Activated T-helper 1 cell treated with Interleukin-2 at 50 U/mL for 16 hours (primary cell): Measurements from ENCODE around the gene SRPK2.
"Not testable (repeated sequence)": the region's sequence is repeated elsewhere in the genome, so short reads cannot be mapped to it uniquely, and the experiment has no call there.

Source experiments
- DNase-seq: peaks from one replicate; pipeline ENCODE4 v3.0.0-alpha.2; 2020; ENCODE audit warnings: low read depth

Gene SRPK2

DNA sequence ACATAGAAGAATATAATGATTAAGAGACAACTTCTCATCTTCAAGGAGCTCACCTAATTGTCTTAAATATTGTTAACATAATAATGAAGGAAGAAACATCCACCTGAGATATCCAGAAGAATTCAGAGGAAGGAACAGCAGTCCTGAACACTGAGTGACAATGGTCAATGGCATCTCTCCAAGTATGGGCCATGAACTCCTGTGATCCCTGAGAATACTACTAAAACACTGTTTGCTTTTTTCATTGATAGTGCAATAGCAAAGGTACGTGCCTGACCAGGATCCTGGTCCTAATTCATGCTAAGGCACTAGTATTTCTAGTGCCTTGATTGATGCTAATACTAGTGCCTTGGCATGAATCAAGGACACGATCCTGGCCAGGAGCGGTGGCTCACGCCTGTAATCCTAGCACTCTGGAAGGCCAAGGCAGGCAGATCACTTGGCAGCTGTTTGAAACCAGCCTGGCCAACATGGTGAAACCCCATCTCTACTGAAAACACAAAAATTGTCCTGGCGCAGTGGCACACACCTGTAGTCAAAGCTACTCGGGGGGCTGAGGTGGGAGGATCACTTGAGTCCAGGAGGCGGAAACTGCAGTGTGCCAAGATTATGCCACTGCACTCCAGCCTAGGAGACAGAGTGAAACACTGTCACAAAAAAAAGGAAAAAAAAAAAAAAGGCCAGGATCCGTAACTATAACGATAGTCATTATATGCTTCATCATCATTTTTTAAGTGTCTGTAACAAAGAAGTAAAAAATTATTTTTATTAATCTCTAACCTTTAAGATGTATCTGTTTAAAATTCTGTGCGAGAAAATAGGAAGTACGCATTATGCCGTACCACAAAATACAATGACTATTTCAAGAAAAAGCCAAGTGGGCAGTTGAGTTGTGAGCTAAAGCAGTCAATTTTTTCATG, 49.1 kb downstream of the SRPK2 start:
- no peak for DNase-seq

DNA sequence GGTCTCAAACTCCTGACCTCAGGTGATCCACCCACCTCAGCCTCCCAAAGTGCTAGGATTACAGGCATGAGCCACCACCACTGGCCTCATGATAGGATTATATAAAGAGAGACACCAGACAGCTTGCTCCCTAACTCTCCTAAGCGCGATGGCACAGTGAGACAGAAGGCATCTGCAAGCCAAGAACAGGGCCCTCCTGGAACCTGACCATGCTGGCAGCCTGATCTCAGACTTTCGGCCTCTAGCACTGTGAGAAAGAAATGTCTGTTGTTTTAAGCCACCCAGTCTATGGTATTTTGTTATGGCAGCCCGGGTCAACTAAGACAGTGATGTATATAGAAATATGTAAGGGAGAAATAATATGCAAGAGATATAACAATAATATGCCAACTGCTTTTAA, 51.2 kb downstream of the SRPK2 start:
- no peak for DNase-seq

DNA sequence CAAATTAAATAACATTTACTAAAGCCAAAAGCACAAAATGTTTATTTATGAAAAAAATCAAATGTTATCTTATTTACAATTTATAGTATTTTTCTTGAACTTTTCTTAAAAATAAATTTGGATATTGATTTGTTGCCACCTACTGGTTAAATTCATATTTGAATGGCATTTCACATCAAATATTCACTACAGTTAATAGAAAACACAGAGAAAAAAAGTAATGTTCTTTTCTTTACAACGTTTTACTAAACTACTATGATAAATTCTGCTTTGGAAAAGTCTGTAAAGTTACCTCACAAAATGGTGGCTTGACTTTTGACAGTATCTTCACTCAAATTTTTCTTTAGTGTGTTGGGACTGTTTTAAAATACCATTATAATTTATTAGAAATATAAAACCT, 52.7 kb downstream of the SRPK2 start:
- no peak for DNase-seq

DNA sequence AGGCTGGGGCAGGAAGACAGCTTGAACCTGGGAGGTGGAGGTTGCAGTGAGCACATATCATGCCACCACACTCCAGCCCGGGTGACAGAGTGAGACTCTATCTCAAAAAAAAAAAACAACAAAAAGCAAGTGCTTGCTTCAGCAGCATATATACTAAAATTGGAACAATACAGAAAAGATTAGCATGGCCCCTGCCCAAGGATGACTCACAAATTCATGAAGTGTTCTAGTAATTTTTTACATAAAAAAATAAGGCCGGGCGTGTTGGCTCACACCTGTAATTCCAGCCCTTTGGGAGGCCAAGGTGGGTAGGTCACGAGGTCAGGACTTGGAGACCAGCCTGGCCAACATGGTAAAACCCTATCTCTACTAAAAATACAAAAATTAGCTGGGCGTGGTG, 56.1 kb downstream of the SRPK2 start:
- not testable (repeated sequence) for DNase-seq

DNA sequence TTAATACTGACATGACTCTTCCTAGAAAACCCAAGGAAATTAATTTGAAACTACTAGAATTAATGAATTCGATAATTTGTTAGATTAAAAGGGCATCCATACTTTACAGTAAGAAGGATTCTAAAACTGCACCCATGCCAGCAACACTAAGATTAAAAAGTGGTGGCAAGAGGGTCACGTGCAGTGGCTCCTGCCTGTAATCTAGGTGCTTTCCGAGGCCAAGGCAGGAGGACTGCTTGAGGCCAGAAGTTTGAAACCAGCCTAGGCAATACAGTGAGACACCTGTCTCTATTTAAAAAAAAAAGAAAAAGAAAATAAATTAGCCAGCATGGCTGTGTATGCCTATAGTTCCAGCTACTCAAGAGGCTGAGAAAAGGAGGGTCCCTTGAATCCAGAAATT, 58.2 kb downstream of the SRPK2 start:
- no peak for DNase-seq

DNA sequence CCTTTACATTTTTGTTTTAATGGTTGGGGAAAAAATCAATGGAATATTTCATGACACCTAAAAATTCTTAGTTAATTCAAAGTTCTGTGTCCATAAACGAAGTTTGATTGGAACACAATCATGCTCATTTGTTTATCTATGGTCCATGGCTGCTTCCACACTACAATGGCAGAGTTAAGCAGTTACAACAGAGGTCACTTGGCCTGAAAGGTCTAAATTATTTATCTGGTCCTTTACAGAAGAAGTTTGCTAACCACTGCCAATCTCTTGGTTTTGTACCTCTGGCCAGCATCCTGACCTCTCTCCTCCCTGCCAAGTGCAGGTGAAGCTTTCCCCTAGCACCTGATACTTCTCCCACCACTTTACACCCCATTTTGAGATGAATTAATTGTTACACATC, 61.5 kb downstream of the SRPK2 start:
- DNase-seq: no peak

DNA sequence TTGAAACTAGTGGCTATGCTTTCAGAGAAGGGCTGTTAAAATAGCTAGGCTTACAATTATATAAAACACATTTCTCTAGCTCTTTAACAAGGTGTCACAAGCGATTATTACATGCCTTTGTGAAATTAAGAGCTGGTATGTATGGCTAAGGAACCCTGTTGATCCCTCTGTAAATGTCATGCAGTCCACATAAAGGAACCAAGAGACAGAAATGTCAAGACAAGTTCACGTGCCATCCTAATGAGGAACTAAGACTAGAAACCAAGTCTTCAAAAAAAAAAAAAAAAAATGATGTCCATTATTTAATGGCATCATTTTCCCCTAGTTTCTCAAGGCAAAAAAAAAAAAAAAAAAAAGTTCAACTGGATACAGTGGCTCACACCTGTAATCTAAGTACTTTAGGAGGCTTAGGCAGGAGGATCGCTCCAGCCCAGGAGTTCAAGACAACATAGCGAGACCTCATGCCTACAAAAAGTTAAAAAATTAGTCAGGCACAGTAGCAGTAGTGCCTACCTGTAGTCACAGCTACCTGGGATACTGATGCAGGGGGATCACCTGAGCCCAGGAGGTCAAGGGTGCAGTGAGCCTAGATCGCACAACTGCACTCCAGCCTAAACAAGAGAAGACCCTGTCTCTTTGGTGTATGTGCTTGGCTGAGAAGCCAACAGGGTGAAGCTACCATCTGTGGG, 63.4 kb downstream of the SRPK2 start:
- no peak for DNase-seq

DNA sequence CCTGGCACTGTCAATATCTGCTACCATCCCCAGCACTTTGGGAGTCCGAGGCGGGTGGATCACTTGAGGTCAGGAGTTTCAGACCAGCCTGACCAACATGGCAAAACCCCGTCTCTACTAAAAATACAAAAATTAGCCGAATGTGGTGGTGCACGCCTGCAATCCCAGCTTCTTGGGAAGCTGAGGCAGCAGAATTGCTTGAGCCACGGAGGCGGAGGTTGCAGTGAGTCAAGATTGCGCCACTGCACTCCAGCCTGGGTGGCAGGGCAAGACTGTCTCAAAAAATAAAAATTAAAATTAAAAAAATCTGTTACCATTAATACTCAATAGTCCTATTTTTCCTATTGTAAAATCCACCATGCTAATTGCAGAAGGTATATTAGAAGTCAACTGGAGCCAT, 64.1 kb downstream of the SRPK2 start:
- DNase-seq: not testable (repeated sequence)

DNA sequence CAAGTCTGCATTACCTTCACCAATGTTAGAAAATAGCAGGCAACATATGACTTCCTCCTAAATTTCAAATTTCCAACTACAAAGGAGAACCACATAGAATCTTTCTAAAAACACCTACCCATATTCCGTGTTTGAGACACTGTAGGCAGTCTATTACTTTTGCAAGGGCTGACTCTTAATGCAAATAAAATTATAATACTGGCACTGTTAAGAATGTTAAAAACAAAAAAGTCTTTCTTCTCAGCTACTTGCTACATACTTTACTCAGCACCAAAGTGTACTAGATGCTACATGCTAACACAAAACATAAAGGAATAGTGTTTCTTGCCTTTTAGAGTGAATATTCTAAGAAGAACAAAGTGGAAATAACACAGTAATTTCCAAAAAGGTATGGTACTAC, 65.4 kb downstream of the SRPK2 start:
- no peak for DNase-seq

DNA sequence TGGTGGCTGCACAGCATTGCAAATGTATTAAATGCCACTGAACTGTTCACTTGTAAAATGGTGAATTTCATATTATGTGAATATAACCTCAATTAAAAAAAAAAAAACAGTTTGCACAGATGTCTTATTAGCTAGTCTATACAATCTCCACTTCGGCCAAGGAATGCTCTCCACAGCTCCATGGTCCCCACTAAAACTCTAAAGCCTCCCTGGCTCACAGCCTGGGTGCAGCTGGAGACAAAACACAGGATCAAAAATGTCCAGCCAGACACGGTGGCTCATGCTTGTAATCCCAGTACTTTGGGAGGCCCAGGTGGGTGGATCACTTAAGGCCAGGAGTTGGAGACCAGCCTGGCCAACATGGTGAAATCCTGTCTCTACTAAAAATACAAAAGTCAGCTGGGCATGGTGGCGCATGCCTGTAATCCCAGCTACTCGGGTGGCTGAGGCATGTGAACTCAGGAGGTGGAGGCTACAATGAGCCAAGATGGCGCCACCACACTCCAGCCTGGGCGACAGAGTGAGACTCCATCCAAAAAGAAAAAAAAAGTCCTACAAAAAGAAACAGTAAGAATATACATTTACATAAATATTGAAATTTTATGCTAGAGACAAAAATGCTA, 66.0 kb downstream of the SRPK2 start:
- DNase-seq: no peak

DNA sequence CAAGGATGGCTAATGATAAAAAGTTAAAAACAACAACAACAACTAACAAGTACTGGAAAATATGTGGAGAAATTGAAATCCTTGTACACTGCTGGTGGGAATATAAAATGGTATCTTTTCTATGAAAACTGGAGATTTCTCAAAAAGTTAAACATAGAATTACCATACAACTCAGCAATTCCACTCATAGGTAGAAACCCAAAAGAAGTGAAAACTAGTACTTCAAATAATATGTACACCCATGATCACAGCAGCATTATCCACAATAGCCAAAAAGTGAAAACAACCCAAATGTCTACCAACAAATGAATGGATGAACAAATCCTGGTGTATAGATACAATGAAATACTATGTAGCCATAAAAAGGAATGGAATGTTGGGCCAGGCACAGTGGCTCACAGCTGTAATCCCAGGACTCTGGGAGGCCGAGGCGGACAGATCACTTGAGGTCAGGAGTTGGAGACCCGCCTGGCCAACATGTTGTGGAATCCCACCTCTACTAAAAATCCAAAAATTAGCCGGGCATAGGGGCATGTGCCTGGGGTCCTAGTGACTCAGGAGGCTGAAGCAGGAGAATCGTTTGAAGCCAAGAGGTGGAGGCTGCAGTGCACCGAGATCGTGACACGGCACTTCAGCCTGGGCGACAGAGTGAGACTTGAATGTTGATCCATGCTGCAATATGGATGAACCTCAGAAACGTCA, 66.8 kb downstream of the SRPK2 start:
- no peak for DNase-seq

DNA sequence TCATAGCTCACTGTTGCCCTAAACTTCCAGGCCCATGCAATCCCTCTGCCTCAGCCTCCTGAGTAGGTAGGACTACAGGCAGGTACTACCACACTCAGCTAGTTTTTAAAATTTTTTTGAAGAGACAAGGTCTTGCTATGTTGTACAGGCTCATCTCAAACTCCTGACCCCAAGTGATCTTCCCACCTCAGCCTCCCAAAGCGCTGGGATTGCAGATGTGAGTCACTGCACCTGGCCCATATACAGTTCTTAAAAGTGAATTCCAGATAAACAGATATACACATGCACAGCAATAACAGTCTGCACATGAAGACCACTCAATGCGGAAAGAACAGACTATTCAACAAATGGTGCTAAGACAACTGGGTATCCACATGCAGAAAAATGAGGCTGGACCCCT, 67.8 kb downstream of the SRPK2 start:
- no peak for DNase-seq

DNA sequence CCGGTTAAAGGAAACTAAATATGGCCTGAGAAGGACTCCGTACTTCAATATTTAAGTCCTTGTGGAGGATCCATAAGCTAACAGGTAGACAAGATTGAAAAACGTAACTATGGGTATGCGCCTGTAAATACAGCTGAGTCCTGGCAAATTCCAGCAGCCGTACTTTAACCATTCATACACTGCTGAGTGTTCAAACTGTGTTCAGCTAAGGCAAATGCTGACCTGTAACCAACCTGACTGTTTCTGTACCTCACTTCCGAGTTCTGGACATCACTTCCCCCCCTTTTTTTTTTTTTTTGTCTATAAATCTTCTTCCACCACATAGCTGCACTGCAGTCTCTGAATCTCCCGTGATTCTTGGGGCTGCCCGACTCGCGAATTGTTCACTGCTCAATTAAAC, 69.1 kb downstream of the SRPK2 start:
- no peak for DNase-seq

DNA sequence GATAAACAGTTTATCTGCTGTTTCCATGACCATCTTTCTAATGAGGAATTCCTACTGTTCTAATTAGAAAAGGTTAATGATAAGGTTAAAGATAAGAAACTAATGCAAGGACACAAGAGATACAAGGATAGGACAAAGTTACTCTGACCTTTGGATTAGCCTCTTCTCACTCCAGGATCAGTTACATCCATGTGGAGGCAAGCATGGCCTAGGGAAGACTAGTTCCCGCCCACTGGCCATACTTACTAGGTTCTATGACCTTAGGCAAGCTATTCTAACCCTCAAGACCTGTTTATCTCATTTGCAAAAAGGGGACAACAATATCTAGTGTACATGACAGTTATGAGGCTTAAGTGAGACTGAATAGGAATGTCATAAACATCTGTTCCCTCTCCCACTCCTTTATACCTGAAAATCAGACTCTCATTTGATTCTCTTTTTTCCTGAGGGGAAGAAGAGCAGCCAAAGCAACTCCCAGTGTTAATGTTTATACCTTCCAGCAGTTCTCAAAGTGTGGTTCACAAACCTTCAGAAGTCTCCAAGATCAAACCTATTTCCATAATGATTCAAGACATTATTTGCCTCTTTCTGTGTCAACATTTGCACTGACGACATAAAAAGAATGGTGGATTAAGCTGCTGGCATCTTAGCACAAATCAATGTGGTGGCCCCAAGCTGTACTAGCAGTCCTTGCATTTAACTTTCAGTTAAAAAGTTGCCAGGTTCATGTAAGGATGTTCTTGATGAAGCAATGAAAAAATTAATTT, 72.0 kb downstream of the SRPK2 start:
- no peak for DNase-seq

DNA sequence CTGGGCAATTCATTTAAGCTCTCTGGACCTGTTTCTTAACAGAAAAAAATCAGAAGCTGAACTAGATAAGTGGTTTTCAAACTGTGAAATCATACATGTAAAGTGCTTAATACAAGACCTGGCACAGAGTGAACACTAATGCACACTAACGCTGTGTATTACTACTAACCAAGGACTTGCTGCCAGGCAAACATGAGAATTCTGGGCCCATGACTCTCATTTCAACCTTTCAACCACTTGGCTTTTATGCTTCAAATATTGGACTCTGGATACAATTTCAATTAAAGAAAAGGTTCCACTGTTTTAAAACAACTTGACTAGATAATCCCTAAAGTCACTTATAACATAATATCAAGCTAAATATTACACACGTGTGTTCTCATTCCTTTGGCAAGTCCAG, 73.4 kb downstream of the SRPK2 start:
- DNase-seq: no peak

DNA sequence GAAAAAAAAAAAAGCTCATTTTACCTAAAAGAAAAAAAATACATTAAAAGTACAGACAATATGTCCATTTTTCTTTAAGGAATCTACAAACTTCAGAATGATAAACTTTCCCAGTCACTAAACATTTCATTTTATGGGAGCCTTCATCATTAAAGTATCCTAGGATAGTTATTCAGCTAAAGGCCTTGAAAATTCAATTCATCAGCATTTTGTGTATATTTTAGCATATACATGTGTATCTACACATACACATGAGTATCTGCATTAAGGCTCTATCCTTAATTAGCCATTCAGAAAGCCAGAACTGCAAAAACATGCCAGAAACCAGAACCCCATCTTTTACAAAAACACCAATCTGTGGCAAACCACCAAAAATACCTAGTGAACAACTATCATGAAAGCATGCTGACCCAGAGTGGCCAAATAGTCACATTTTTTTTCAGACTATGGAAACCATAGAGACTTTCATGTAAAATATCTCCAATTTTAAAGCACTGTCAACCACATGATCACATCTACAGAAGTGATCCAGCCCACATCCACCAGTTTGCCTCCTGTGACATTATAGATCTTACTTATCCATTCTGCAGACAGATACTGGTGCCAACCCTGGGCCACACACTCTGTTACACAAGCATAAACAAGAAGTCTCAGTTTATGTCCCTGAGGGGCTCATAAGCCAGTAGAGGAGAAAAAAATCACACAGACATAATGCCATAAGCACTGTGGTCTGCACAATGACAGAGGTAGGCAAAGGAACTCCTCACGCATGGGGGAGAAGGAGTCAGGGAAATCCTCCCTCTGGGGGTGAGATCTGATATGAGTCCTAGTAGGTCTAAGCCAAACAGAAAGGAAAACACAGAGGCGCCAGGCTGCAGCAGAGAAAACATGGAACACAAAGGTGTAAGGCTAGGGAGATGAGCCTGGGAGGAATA, 79.2 kb downstream of the SRPK2 start:
- no peak for DNase-seq

DNA sequence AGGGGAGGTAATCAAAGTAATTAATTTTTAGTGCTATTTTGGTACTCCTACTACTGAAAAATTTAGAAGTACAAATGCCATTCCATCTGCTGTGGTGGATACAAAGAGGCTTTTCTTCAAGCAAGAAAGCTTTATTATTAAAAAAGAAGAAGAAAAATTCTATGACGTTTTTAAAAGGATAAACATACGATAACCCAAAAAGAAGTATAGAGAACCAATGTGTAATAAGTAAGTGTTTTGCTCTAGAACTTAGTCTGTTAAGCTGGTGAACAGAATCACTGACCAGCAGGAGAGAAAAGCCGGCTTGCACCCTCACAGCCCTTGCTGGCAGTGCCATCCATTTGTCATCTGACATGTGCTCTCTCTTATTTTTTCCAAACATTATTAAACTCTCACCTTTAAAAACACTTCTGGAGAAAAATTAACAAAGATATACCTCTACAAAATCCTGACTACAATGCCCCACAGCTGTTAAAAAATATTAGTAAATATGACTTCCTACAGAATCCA, 81.5 kb downstream of the SRPK2 start:
- DNase-seq: no peak

DNA sequence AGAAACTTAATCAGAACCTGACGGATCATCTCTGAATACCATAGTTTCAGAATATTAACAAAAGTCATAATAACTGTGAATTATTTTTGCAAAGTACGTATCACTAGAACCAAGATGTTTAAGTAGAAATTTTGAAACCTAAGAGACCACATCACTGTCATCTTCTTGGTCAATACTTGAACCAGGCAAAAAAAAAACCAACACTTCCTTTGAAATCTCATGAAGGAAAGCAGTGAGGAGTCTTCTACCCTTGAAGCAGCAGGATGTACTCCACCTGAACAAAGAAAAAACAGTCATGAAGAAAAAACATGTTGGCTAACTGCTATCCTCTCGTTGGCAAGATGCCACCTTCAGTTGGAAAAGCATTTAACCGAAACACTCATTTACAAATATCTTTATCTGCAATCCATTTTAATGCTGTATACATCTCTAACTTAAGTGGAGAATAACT, 82.4 kb downstream of the SRPK2 start:
- DNase-seq: no peak

DNA sequence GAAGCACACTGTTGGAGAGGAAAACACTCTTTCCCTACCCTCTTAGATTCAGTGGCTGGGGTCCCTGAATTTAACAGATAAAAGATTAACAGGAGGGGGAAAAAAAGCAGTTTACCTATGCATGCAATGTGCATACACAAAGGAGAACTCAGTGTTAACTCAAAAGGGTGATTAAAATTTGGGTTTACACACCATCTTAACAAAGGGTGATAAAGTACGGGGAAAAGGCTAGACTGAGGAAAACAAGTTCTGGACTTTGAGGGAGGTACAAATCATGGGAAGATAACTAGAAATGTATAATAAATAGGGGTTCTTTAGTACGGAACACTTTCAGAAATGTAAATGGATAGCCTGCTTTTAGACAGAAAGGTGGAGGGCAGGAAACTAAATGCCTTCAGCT, 83.1 kb downstream of the SRPK2 start:
- DNase-seq: no peak
